ENCODE results near the gene MRTFB.

DNA sequence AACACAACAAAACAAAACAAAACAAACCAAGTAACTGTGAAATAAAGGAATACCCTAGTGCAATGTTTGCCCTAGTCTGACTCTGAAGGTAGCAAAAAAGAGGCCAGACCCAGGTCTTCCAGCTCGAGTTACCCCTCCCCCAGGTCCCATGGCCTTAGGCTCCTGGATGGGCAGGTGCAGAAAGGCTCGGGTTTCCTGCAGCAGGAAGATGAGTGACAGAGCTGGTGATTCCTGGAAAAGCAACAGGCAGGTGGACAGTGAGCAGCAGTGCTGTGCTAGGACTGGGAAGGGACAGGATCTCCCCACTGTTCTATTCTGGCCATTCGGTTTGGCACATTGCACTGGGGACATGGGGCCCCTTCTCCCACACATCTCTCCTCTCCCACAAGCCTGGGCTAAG is 42.9 kb upstream of the MRTFB start:
- no peak for TF ChIP-seq RARB (CRISPR knock-in tag; IDR thresholded peaks at IDR 0.05)
- TF ChIP-seq CREB5 (CRISPR knock-in tag; IDR thresholded peaks at IDR 0.05; ENCODE audit: low read depth) = no peak
- no peak for TF ChIP-seq ARNTL (CRISPR knock-in tag; IDR thresholded peaks at IDR 0.05; ENCODE audit: borderline replicate concordance, low read depth)
- no peak for TF ChIP-seq TOX (CRISPR knock-in tag; IDR thresholded peaks at IDR 0.05; ENCODE audit: borderline replicate concordance)
- no peak for TF ChIP-seq ZFP3 (CRISPR knock-in tag; IDR thresholded peaks at IDR 0.05)
- TF ChIP-seq ZNF565 (CRISPR knock-in tag; conservative IDR thresholded peaks at IDR 0.05; ENCODE audit: low read depth) = no peak
- TF ChIP-seq ISL1 (CRISPR knock-in tag; IDR thresholded peaks at IDR 0.05) = no peak
- TF ChIP-seq ESRRG (CRISPR knock-in tag; IDR thresholded peaks at IDR 0.05) = no peak
- TF ChIP-seq GLIS3 (CRISPR knock-in tag; IDR thresholded peaks at IDR 0.05) = no peak
- no peak for TF ChIP-seq PATZ1 (CRISPR knock-in tag; IDR thresholded peaks at IDR 0.05; ENCODE audit: borderline replicate concordance)
- TF ChIP-seq BACH2 (CRISPR knock-in tag; IDR thresholded peaks at IDR 0.05; ENCODE audit: borderline replicate concordance) = no peak
- TF ChIP-seq PPARA (CRISPR knock-in tag; IDR thresholded peaks at IDR 0.05; ENCODE audit: borderline replicate concordance) = no peak
- TF ChIP-seq OSR1 (CRISPR knock-in tag; IDR thresholded peaks at IDR 0.05) = no peak
